GDM1 (cell line): ENCODE measurements around the gene MYO5B.
A peak's percentile ranks its signal among the peaks of the same experiment; 100 is the strongest.
"Not testable (repeated sequence)": the region's sequence is repeated elsewhere in the genome, so short reads cannot be mapped to it uniquely, and the experiment has no call there.

Experiments
- DNase-seq: peaks from one replicate; lab custom pipeline; 2025; lab: John Stamatoyannopoulos, UW

MYO5B gene

GRCh38 chr18:49833814-49834213 is 361.1 kb downstream of the MYO5B start:
- no peak for DNase-seq

DNA sequence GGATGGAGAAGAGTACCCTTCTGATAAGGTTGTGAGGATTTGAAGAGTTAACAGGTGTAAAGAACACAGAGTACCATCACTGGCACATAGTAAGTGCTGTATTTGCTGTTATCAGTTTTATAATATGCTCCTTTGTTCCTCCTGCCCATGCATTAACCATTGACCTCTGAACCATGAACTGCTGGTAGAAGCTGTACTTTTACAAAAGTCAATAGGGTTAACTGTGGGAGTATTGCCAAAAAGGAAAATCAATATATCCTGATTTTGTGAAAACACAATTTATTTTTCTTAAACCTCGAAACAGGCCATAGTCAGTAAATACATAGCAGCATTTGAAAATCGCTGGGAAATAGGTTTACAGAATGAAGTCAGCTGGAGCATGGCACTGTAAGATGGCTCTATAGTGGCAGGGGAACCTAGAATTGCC is 362.7 kb downstream of the MYO5B start:
- no peak for DNase-seq

GRCh38 chr18:49827996-49828395 is 367.0 kb downstream of the MYO5B start:
- DNase-seq, result no peak

GRCh38 chr18:49819823-49820671 is 374.9 kb downstream of the MYO5B start:
- no peak for DNase-seq

- no peak for DNase-seq
Measured at GRCh38 chr18:49819071-49819662, 375.8 kb downstream of the MYO5B start.

DNA sequence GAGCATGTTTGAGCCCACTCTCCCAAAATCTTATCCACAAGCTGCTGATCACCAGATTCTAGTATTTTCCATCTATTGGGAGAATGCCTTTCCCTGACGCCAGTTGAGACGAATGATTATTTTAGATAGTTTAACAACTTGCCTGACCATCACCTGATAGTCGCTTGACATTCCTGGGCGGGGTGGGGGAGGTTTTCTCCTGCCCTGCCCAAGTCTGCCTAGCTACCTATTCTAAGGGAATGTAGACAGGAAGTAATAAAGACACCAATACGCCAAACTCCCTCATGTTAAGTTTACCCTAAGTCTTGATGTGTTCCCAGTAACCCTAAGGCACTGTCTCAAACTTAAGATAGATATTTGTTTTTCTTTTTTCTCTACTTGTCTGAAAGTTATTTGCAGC is 377.0 kb downstream of the MYO5B start:
- DNase-seq, result no peak

- DNase-seq, result no peak
Measured at GRCh38 chr18:49815927-49816326, 379.0 kb downstream of the MYO5B start.

DNA sequence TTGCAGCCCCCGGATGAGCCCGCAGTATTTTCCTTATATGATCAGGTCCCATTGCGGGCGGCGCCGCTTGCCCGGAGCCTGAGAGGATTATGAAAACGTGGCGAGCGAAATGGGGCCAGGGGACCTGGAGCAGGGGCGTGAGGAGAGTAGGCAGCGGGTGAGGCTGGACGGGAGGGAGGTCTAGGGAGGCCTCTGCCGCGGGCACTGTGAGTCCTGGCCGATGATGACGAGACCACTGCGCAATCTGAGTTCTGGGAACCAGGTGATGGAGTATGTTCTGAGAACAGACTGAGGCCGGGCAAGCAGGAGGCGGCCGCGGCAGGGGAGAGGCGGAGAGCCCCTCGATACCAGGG is 380.8 kb downstream of the MYO5B start:
- no peak for DNase-seq

DNA sequence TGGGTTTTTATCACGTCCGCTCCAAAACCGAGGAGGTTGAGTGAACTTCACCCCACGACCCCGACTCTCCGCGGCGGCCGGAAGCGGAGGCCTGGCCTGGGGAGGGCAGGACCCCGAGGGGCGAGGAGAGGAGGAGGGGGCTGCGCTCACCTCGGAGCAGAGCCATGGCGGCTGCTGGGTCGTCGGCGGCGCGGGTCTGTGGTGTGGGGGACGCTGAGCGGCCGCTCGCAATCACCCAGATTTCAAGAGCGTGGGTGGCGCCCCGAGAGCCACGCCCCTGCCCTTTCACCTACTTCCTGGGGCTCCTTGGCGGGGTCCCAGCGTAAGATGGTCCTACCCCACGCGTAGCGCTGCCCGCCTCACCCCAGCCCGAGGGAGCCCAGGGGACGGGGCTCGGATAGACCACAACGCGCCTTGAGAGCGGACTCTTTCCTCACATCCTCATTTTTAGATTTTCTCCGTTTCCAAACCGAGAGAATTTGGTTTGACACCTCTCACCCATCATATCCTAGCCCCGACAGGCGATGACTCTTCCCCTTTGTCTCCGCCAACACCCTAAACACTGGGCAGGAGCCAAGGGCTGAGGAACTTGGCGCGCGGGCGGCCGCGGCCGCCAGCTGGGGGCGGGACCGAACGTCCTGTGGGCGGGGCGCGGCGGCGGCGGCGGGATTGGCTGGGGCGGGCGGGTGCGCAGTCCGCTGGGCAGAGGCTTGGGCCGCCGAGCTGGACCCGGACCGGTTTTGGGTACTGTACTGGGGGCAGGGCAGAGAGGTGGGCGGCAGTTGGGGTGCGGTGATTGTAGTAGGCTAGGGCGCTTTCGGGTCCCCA is 381.4 kb downstream of the MYO5B start, which contains the start of gene ACAA2:
TSS of gene ACAA2 (minus strand) at position 215 of the 828 bp plus-strand sequence. CDS start at position 166, 49 bp downstream.
- peak; percentile 58 for DNase-seq

- no peak for DNase-seq
Measured at GRCh38 chr18:49813069-49813318, 382.0 kb downstream of the MYO5B start.

DNA sequence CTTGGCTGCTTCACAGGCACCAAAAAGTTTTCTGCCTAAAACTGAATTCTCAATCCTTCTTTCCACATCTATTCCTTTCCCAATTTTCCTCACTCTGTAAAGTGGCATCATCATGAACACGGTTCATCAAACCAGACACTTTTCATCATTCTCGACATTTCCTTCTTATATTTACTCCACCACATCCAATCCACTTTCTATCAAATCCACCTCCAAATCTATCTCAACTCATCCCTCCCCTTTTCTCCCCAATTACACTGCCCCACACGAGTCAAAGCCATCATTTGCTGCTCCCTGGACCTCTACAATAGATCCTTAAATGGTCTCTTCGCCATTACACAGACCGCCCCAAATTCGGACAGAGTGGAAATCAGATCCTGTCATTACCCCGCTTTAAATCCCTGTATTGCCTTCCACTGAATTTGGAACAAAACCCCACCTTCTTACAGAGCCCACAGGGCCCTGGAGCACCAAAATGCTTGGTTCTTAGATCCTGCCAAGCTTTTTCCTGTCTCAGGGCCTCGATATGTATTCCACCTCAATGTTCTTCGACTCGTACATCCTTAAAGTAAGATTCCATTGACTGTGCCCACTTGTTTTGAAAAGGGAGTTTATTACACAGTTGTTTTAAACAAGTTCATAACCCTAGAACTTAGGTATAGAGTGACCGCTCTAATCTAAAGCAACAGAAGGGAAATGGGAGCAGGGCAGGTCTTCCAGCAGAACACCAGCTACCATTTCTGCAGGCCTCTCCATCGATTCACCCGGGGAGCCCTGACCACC is 382.5 kb downstream of the MYO5B start:
- no peak for DNase-seq

DNA sequence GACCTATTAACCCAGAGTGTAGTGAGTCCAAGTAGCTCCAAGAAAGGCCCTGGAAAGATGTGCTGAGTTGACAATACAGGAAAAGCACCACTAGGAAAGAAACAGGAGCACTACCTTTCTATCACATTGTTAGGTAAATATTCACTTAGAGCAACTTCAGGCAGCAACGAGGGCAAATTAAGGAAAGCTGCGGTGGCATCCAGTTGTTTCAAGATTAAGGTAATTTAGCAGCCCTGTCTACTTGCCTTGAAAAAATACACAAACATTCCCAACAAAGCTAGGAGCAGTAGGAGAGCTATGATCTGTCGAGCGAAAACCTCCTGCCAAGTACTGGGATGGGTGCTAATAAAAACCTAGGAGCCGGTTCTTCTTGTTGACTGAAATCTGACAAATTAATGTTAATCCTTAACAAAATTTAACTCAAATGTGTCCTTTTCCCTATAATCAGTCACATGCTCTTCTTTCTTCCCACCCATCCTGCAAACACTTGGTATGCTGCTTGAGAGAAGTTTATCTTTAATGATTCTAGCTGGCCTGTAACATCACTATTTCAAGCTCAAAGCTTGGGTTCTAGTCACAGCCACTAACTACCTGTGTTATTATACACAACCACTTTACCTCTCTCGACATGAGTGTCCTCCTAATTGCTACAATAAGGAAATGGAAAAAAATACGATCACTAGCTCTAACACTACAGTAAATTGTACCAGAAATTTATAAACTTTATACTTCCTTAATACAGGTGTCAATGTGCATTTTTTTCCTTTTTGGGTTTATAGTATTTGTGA is 383.6 kb downstream of the MYO5B start:
- DNase-seq, result no peak

GRCh38 chr18:49808553-49809191 is 386.3 kb downstream of the MYO5B start:
- not testable (repeated sequence) for DNase-seq

- DNase-seq, result no peak
Measured at GRCh38 chr18:49804096-49804495, 390.9 kb downstream of the MYO5B start.

DNA sequence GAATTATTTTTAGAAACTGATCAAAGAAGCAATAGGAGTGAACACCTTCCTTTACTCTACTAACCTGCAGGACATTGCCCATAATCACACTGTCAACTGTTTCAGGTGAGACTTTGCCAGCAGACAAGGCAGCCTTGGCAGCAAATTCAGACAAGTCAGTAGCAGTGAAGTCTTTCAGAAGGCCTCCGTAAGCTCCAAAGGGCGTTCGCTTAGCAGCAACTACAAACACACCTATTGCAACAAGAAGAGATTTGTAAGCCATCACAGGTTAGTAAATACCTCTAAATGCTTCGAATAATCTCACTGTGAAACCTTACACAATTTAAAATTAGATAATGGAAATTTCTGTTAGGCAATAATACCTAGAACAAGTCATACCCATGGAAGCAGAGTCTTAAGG is 392.3 kb downstream of the MYO5B start:
- no peak for DNase-seq

DNA sequence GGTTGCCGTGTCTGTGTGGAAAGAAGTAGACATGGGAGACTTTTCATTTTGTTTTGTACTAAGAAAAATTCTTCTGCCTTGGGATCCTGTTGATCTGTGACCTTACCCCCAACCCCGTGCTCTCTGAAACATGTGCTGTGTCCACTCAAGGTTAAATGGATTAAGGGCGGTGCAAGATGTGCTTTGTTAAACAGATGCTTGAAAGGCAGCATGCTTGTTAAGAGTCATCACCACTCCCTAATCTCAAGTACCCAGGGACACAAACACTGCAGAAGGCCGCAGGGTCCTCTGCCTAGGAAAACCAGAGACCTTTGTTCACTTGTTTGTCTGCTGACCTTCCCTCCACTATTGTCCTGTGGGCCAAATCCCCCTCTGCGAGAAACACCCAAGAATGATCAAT is 394.5 kb downstream of the MYO5B start:
- not testable (repeated sequence) for DNase-seq

DNA sequence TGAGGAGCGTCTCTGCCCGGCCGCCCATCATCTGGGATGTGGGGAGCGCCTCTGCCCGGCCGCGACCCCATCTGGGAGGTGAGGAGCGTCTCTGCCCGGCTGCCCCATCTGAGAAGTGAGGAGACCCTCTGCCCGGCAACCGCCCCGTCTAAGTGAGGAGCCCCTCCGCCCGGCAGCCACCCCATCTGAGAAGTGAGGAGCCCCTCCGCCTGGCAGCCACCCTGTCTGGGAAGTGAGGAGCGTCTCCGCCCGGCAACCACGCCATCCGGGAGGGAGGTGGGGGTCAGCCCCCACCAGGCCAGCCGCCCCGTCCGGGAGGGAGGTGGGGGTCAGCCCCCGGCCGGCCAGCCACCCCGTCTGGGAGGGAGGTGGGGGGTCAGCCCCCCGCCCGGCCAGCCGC is 395.1 kb downstream of the MYO5B start:
- DNase-seq, result not testable (repeated sequence)

DNA sequence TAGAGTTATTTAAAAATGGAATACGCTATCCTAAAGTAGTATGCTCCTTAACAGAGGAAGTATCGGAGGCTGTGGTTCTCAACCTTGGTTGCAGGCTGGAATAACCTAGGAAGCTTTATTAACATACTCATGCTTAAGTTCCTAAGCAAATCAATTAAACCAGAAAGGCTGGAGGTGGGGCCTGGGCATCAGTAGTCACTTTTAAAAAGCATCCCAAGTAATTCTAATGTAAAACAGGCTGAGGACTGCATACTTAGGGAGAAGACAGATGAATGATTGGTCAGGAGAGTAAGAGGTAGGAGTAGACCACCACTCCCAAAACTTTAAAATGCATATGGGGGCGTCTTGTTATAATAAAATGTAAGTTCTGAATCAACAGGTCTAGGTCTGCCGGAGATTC is 396.9 kb downstream of the MYO5B start:
- DNase-seq, result no peak

DNA sequence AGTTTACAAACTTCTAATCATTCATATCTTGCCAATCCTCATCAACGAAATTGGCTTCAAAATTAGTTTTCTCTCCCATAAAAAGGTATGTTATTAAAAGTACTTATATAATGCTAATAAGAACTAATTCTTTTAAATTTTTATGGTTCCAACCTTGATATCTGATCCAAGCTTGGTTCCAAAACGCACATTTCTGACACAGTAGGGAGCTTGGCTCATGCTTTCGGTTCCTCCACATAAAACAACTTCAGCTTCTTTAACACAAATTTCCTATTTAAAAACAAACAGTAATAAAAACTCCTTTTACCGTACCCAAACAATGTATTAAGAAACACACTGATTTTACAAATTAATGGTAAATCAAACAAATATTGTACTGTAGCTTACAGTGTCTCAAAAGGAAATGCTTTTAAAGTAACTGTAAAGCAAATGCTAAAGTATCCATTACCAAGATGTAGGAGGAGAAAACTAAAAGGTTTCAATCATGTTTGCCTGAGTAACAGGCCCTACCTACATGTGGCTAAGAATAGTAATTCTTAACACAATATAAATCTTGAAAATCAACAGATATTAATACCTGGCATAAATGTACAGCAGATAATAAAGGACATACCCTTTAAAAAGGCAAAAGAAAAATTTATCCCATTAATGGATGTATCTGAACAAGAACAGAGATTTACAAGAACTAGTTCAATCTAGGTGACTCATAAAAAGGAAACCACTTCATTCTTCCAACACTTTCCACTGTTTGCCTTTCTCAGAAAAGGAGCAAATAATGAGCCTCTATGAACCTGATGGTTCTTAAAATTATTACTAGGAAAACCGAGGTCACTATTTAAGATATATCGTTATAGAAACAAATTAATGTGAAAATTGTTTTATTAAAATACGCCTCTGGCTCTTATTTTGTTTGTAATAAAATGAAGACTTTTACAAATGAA is 399.1 kb downstream of the MYO5B start:
- DNase-seq, result no peak

DNA sequence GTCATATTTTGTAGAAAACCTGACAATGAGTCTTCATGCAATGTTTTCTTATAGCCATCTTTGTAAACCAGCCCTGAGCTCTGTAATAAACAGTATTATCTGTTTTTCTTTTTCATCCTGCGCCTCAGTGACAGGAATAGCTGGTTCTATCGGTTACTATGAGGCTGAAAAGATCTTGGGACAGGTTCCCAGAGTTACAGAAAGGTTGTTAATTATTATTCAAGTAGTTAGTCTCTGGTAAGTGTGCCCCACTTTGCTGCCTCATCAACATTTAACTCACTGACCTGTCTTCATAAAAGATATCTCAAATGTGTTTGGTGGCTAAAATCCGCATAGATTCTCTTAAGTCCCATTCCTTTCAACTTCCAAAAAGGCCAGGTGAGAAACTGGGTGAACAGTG is 400.2 kb downstream of the MYO5B start:
- DNase-seq, result no peak
